OCI-LY7 (cell line): ENCODE results near the gene TRIO.

ENCODE experiments used
- CTCF ChIP-seq: fragments of 200-600 bp; sonication (generic); conservative IDR thresholded peaks from 2 replicates; pipeline ENCODE4 v1.5.1; 2014; ENCODE audit warnings: mild to moderate bottlenecking, antibody characterized with exemption, low read length, moderate library complexity, mixed read lengths
- EZH2phosphoT487 ChIP-seq: fragments of 200-600 bp; sonication (generic); IDR thresholded peaks from 2 replicates; pipeline ENCODE4 v1.6.1; 2018; ENCODE audit warnings: low read depth, borderline replicate concordance, mild to moderate bottlenecking, mixed run types, antibody characterized with exemption, low read length, moderate library complexity, mixed read lengths

- TF ChIP-seq CTCF (0 out of 2 replicates have a peak, but pooled peaks have one; percentile 23), EZH2phosphoT487 (no peak)
Observed at GRCh38 chr5:14267166-14267838, 124.2 kb downstream of the TRIO start.
